Measurements from ENCODE around the gene PSMC4.

Gene PSMC4

DNA sequence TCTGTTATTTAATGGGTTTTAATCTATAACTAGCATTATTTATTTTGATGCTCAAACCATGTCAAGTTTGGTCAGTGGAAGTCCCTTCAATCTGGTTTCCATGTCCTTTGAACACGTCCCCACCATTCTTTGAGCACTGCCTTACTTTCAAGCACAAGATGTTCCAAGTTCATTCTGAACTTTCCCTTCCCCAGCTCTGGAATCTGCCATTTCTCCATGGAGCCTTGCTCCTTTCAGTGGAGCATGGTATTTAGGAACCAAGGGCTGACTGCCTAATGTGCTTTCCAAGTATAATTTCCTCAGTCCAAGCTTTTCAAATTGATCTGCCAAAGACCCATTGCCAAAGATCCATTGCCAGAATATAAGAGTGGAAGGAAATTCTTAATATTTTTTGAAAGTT, 24.8 kb downstream of the PSMC4 start:
- no peak for DNase-seq

DNA sequence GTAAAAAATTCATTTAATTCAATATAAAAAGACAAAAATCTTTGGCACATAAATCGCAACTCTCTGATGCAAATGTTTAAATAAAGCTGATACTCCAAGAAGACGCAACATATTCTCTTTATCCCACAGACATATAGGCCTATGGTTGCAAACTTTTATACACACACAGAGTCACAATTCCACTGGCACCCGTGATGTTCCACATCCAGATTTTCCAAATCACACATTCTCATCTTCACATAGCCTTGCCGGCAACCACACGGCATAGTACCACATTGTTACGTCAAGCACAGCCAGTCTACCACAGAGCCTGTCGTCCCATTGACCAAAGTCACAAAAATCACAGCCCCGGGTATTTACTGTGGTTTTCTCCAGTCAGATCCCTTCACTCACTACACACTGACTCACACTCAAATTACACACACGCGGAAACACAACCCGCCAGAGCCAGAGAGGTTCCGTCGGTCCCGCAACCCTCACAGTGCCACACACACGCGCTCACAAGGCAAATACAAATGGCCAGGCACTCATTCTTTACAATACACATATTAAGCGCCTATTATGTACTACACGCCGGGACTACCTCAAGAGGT, 25.3 kb downstream of the PSMC4 start:
- peak; percentile 60 for DNase-seq

GRCh38 chr19:39996811-39997637, 26.1 kb downstream of the PSMC4 start, which contains the start of gene ZNF546:
Gene ZNF546, plus strand, starts transcription at chr19:39997060. Its CDS starts 1,267 bp downstream, at chr19:39998327.
- peak; percentile 92 for DNase-seq

DNA sequence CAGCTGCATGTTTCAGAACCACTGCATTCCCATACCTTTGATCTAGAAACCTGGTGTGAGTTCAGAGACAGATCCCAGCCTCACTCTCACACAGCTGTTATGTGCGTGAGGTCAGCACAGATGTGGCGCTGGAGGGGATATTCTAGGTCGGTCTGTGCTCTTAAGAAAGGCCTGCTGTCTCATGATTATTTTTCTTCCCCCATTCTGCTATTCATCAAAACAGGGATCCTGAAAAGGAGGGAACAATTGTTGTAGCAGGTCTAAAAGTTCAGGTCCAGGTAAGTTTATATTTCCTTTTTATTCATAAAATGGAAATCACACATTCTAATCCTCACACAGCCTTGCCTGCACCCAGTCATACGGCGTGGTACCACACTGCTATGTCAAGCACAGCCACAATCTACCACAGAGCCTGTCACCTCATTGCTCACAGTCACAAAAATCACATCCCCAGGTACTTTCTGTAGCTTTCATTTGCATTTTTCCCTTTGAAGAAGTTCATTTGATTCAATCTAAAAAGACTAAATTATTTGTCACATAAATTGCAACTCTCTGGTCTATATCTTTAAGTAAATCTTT, 26.8 kb downstream of the PSMC4 start:
- peak; percentile 70 for DNase-seq

- DNase-seq: no peak
These were observed 27.5 kb downstream of the PSMC4 start for GRCh38 chr19:39998501-39998900.

DNA sequence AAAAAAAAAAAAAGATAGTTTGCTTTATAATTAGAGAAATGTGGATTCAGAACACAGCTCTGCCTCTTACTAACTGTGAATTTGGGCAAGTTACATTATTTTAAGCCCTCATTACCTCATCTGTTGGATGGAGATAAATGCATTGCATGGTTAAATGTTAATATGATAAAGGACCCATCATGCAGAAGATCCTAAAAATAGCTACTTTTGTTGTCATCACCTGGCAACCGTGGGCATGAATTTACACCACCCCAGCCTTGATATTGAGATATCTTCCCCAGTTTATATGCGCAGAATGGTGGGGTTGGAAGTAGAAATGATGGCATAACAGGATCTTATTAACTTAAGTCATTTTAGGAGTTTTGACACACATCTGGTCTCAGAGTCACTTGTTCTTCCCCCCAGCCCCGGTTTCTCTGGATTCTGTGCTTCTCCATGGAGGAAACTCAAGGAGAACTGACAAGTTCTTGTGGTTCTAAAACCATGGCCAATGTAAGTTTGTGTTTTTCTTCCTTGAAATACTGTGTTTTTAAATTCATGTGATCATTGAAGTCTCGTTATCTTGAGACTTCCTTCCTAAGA, 34.8 kb downstream of the PSMC4 start:
- DNase-seq: no peak

- no peak for DNase-seq
These were observed 35.3 kb downstream of the PSMC4 start for GRCh38 chr19:40006273-40006691.

DNA sequence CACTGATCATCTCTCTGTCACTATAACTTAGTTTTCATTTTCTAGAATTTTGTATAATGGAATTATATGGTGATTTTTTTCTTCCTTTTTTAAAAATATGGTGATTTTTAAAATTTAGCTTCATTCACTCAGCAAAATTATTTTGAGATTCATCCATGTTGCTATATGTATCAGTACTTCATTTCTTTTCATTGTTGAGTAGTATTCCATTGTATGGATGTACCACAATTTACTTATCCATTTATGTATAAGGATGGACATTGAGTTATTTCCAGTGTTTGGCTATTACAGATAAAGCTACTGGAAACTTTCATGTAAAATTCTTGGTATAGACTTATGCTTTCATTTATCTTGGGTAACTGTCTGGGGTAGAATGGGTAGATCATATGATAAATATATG, 38.7 kb downstream of the PSMC4 start:
- no peak for DNase-seq

- no peak for DNase-seq
These were observed 43.0 kb downstream of the PSMC4 start for GRCh38 chr19:40013991-40014390.

DNA sequence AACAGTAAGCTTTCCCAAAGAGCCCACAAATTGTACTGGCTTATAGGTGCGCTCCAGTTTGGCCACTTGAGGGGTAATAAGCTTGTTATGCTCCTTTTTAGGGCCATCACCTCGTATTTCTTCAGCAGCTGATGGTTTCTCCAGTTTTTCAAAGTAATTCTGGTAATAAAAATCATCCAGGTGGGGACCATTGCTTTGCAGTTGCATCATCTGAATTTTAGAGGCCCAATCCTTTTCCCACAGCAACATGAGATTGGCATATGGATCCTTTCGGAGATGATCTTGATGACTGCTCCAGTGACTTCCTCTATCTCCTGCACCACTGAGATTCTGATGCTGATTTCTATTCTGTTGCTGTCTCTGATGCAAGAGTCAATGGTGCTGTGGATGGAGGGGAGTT, 53.0 kb downstream of the PSMC4 start:
- no peak for DNase-seq

GRCh38 chr19:40025938-40026596, 55.1 kb downstream of the PSMC4 start:
- DNase-seq: no peak

DNA sequence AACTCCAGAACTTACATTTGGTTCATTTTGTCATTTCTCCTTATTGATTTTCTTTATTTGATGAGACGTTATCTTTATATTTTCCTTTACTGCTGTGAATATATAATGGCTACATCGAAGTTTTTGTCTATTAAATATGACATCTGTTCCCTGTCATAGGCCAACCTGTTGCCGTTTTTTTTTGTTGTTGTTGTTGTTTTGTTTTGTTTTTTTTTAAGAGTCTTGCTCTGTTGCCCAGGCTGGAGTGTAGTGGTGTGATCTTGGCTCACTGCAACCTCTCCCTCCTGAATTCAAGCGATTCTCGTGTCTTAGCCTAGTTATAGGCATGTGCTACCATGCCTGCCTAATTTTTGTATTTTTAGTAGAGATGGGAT, 55.6 kb downstream of the PSMC4 start:
- DNase-seq: no peak
